HEK293 (cell line): ENCODE measurements around the gene WHRN.

Experiments used
- BCL11A ChIP-seq: fragments of 450-650 bp; formaldehyde crosslinking; IDR thresholded peaks from 2 replicates; pipeline ENCODE4 v1.5.1; 2016; ENCODE audit warnings: low read depth, missing biosample characterization, missing genetic modification characterization
- FEZF1 ChIP-seq: fragments of 450-650 bp; formaldehyde crosslinking; IDR thresholded peaks from 2 replicates; pipeline ENCODE4 v1.5.1; 2016; ENCODE audit warnings: missing biosample characterization, missing genetic modification characterization
- GLI2 ChIP-seq: fragments of 450-650 bp; formaldehyde crosslinking; IDR thresholded peaks from 2 replicates; pipeline ENCODE4; 2017; ENCODE audit warnings: missing biosample characterization, missing genetic modification characterization, low read depth, borderline replicate concordance
- GLIS1 ChIP-seq: fragments of 450-650 bp; formaldehyde crosslinking; IDR thresholded peaks from 2 replicates; pipeline ENCODE4 v1.5.1; 2016; ENCODE audit warnings: missing biosample characterization, missing genetic modification characterization
- GLIS2 ChIP-seq: fragments of 450-650 bp; formaldehyde crosslinking; IDR thresholded peaks from 2 replicates; pipeline ENCODE4 v1.5.1; 2016; ENCODE audit warnings: missing biosample characterization, missing genetic modification characterization
- HOXC10 ChIP-seq: sonication (generic); formaldehyde crosslinking; IDR thresholded peaks from 2 replicates; pipeline ENCODE4 v1.8.1; 2023; ENCODE audit warnings: mild to moderate bottlenecking, missing genetic modification reagents
- HOXD13 ChIP-seq: sonication (generic); formaldehyde crosslinking; IDR thresholded peaks from 2 replicates; pipeline ENCODE4 v1.8.0; 2022; ENCODE audit warnings: missing genetic modification reagents, borderline replicate concordance
- INSM2 ChIP-seq: fragments of 450-650 bp; formaldehyde crosslinking; IDR thresholded peaks from 2 replicates; pipeline ENCODE4 v1.5.1; 2016; ENCODE audit warnings: missing biosample characterization, missing genetic modification characterization
- KLF9 ChIP-seq: fragments of 450-650 bp; formaldehyde crosslinking; IDR thresholded peaks from 2 replicates; pipeline ENCODE4 v1.5.1; 2016; ENCODE audit warnings: missing biosample characterization, missing genetic modification characterization, low read depth
- MYNN ChIP-seq: fragments of 450-650 bp; formaldehyde crosslinking; IDR thresholded peaks from 2 replicates; pipeline ENCODE4 v1.5.1; 2016; ENCODE audit warnings: missing biosample characterization, missing genetic modification characterization, borderline replicate concordance
- PATZ1 ChIP-seq: fragments of 450-650 bp; formaldehyde crosslinking; IDR thresholded peaks from 2 replicates; pipeline ENCODE4 v1.5.1; 2016; ENCODE audit warnings: missing biosample characterization, missing genetic modification characterization
- PRDM10 ChIP-seq: fragments of 450-650 bp; formaldehyde crosslinking; IDR thresholded peaks from 2 replicates; pipeline ENCODE4 v1.5.1; 2016; ENCODE audit warnings: missing biosample characterization, missing genetic modification characterization
- PRDM2 ChIP-seq: fragments of 450-650 bp; formaldehyde crosslinking; IDR thresholded peaks from 2 replicates; pipeline ENCODE4 v1.5.1; 2016; ENCODE audit warnings: missing biosample characterization, missing genetic modification characterization, borderline replicate concordance
- ZEB2 ChIP-seq: fragments of 450-650 bp; formaldehyde crosslinking; IDR thresholded peaks from 2 replicates; pipeline ENCODE4 v1.5.1; 2016; ENCODE audit warnings: missing biosample characterization, missing genetic modification characterization
- ZFP41 ChIP-seq: fragments of 450-650 bp; formaldehyde crosslinking; IDR thresholded peaks from 2 replicates; pipeline ENCODE4 v1.5.1; 2016; ENCODE audit warnings: missing biosample characterization, missing genetic modification characterization, borderline replicate concordance
- ZNF148 ChIP-seq: fragments of 450-650 bp; formaldehyde crosslinking; IDR thresholded peaks from 2 replicates; pipeline ENCODE4 v1.5.0; 2017; ENCODE audit warnings: missing biosample characterization, missing genetic modification characterization, borderline replicate concordance
- ZNF2 ChIP-seq: fragments of 450-650 bp; formaldehyde crosslinking; IDR thresholded peaks from 2 replicates; pipeline ENCODE4 v1.5.1; 2016; ENCODE audit warnings: missing biosample characterization, missing genetic modification characterization
- ZNF426 ChIP-seq: fragments of 450-650 bp; formaldehyde crosslinking; IDR thresholded peaks from 2 replicates; pipeline ENCODE4 v1.5.1; 2017; ENCODE audit warnings: missing biosample characterization, missing genetic modification characterization, mild to moderate bottlenecking, inconsistent platforms, moderate library complexity
- ZNF433 ChIP-seq: fragments of 450-650 bp; formaldehyde crosslinking; IDR thresholded peaks from 2 replicates; pipeline ENCODE4 v1.5.1; 2016; ENCODE audit warnings: missing biosample characterization, missing genetic modification characterization, low read depth
- ZNF510 ChIP-seq: fragments of 450-650 bp; formaldehyde crosslinking; IDR thresholded peaks from 2 replicates; pipeline ENCODE4 v1.5.1; 2018; ENCODE audit warnings: mild to moderate bottlenecking, missing genetic modification characterization, missing biosample characterization; ENCODE audit not compliant: insufficient replicate concordance
- ZNF610 ChIP-seq: fragments of 450-650 bp; formaldehyde crosslinking; IDR thresholded peaks from 2 replicates; pipeline ENCODE4 v1.5.1; 2016; ENCODE audit warnings: missing biosample characterization, missing genetic modification characterization, borderline replicate concordance
- ZNF776 ChIP-seq: fragments of 450-650 bp; formaldehyde crosslinking; IDR thresholded peaks from 2 replicates; pipeline ENCODE4 v1.5.0; 2017; ENCODE audit warnings: missing biosample characterization, missing genetic modification characterization, borderline replicate concordance

The WHRN gene

GRCh38 chr9:114505187-114506081 lies at the start of gene WHRN (continued):
- TF ChIP-seq PRDM2 (tag by site-specific recombination), result no peak
- no peak for TF ChIP-seq HOXD13 (CRISPR knock-in tag)
- TF ChIP-seq BCL11A (tag by site-specific recombination), result no peak
- TF ChIP-seq KLF9, result peak; percentile 48; the same call in 1 of the 2 replicates
- TF ChIP-seq ZNF776 (tag by site-specific recombination), result no peak
- no peak for TF ChIP-seq HOXC10
- TF ChIP-seq ZNF2 (tag by site-specific recombination), result no peak
- TF ChIP-seq ZFP41 (tag by site-specific recombination), result no peak
- no peak for TF ChIP-seq GLI2 (tag by site-specific recombination)
- no peak for TF ChIP-seq ZNF148
- no peak for TF ChIP-seq ZEB2 (tag by site-specific recombination)
- TF ChIP-seq ZNF510 (tag by site-specific recombination), result no peak
- 0 out of 2 replicates have a peak, but pooled peaks have one; percentile 50 for TF ChIP-seq PATZ1 (tag by site-specific recombination)
- no peak for TF ChIP-seq GLIS1
- no peak for TF ChIP-seq GLIS2 (tag by site-specific recombination)
- TF ChIP-seq ZNF426 (tag by site-specific recombination), result no peak
- no peak for TF ChIP-seq FEZF1 (tag by site-specific recombination)
- TF ChIP-seq MYNN (tag by site-specific recombination), result no peak
- no peak for TF ChIP-seq ZNF610 (tag by site-specific recombination)
- TF ChIP-seq INSM2 (tag by site-specific recombination), result no peak
- no peak for TF ChIP-seq ZNF433 (tag by site-specific recombination)
- peak; percentile 70 for TF ChIP-seq PRDM10 (tag by site-specific recombination)
